Stimulated activated CD4-positive, alpha-beta T cell treated with anti-CD3 and anti-CD28 coated beads, TNF-alpha, amount 100 ng/mL, for 4 hours (primary cell): ENCODE measurements around the gene GHRH.

Experiments used
- DNase-seq, 3 experiments: peaks; one replicate each; pipeline ENCODE4 v3.0.0-alpha.2; 2020; ENCODE audit warnings: low read depth in 3 of 3

GHRH gene

DNA sequence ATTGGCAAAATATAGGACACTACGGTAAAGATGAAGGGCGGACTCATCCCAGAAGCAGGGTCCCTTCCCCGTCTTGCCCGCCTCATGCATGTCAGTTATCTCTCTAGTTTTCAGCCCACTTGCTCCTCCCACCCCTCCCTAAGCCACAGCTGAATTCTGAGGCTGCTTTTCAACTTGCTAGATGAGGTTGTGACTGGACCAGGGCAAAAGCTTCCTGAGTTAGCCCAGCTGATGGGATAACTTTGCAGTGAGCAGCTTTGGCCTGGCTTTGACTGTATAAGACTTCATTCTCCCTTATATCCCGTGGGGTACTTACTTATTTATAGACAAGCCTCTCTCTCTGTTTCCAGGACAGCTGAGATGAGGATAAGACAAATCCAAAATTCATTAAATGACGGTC lies 23.2 kb downstream of the GHRH start:
- no peak for DNase-seq

GRCh38 chr20:37237656-37238055 lies 24.0 kb downstream of the GHRH start:
- no peak for DNase-seq

- DNase-seq, result no peak
These were observed 25.2 kb downstream of the GHRH start for GRCh38 chr20:37236462-37236861.

DNA sequence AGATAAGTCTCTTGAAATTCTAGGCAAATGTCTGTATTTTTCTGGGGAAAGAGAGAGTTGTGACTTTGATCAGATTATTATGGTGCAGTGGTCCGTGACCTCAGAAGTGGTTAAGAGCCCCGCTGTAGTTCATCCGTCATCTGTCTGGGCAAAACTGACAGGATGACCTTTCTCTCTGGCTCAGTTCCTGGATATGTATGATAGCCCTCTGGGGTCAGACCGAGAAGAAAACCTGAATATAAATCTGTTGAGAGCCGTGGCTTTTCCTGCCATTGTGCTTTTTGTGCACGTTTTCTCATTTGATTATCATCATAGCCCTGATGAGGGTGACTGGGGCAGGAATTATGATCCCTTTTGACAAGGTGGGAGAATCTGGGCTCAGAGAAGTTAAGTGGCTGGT lies 26.5 kb downstream of the GHRH start:
- DNase-seq, result no peak

- no peak for DNase-seq
These were observed 27.4 kb downstream of the GHRH start for GRCh38 chr20:37234254-37234581.

DNA sequence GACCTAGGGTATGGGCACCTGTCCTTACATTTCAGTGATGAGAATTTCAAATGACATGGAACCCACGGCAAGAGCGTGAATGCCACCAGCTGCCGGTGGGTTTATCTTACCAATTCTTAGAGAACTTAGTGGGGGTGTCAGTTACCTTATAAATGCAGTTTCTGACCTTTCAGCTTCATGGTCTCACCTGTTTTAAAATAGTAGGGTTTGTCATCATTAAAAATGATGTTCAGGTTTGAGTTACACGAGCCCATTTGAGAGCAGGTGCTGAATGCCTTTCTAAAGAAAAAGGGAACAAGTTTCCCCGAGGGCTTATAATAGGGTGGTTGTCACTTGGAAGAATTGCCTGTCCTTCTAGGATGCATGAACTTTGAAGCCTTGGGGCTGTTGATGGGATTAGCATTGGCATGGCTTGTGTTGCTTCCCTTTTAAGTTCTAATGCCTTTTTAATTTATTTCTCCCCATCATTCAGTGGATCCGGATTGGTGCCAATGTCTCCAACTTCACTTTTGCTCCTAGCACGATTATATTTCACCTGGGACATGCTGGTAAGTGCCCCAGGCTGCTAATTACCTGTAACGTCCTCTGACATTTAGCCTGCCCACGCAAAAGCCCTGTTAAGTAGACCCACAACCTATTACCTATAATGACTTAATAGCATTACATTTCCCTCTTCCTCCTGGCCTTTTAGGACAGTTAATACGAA lies 27.9 kb downstream of the GHRH start:
- no peak for DNase-seq

DNA sequence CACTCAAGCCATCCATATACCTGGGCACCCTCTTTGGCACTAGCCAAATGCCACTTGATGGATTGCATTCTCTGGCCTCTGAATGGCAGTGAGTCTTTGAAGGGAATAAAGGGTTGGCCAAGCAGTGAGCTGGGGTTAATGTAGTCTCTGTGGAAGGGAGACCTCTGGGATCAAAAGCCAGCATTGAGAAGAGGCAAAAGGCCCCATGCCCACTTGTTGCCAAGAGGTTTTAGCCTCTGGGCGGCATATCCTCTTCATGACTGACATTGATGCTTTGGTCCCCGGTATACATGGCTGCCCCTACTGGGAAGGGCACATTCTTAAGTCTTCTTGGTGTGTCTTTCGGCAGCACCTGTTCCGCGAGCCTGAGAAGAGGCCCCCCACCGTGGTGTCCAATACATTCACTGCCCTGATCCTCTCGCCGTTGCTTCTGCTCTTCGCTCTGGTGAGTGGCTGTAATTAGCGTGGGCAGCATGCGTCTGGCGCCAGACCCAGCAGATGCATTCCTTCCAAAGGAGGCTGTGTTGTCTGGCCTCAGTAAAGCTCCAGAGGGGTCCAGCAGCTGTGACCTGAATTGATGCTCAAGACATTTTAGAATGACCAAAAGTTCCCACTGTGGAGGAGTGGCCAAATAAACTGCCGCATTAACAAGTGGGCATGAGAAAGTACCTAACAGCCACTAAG lies 29.5 kb downstream of the GHRH start:
- DNase-seq, result no peak

DNA sequence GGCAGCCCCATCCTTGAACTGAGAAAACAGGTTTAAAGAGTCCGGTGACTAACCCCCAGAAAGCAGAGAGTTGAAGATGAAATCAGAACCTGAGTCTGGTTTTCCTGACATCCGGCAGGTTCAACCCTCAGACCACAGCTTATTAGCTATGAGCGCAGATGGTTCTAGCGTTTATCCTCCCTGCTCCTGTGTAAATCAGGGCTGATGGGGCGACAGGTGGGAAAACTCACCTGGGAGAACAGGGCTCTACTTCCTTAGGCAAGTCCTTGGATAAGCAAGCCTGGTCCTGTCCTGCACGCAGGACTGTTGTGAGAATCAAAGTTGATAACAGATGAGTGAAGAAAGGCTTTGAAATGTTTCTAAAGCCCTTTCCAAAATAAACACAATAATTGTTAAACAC lies 31.4 kb downstream of the GHRH start:
- no peak for DNase-seq

GRCh38 chr20:37229357-37229756 lies 32.3 kb downstream of the GHRH start:
- DNase-seq, result no peak

DNA sequence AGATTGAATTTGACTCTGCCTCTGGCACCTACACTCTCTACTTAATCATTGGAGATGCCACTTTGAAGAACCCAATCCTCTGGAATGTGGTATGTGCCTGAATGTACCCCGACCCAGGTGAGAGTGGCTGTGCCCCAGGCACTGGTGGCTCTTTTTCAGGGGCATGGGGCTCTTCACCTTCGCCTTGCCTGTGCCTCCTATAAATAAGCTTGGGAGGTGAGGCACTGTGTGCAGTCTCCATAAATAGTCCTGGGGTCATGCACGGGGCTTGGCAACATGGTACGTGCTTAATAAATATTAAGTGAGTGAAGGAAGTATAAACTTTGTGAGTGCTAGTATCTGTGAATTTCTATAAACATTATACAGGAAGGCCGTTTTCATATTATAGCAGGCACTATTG lies 33.0 kb downstream of the GHRH start:
- DNase-seq, result no peak

- no peak for DNase-seq
These were observed 33.5 kb downstream of the GHRH start for GRCh38 chr20:37228082-37228481.

- no peak for DNase-seq
These were observed 34.7 kb downstream of the GHRH start for GRCh38 chr20:37226889-37227288.

DNA sequence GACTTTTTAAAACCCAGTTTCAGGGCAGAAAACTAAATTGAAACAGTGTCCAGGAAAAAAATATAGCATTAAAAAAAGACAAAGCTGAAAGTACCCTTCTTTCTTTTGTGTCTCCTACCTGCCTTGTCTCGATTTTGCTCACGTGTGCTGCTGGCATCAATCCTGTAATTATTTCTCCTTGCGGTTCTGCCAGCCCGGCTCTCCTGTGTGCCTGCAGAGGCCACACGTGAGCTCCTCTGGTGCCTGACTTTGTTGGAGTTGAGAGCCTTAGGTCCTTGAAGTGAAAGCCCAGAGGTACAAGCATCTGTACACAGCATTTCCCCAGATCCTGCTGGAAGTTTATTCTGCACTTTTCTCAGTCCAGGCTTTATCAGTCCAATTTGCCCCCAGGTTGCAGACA lies 36.5 kb downstream of the GHRH start:
- no peak for DNase-seq

GRCh38 chr20:37223053-37223452 lies 38.6 kb downstream of the GHRH start:
- DNase-seq, result no peak

DNA sequence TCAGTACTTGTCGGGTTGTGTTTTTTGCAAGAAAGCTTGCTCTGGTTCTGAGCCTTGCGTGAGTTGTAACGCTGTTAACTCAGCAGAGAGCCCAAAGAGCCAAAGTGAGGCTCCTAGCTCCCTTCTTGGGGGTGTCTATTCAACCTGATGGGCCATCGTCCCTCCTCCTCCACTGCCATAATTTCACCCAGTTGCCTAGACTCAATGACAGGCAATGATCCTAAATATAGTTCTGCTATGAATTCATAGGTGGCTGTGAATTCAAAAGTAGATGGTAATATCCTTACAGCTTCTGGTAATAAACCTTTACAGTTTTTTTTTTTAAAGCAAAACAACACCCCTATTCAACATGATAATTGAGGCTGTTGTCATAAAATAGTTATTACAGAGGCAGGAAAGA lies 39.5 kb downstream of the GHRH start:
- no peak for DNase-seq

GRCh38 chr20:37220731-37221130 lies 40.9 kb downstream of the GHRH start:
- no peak for DNase-seq

- no peak for DNase-seq
These were observed 41.6 kb downstream of the GHRH start for GRCh38 chr20:37219751-37220668.

- DNase-seq, result no peak
These were observed 42.6 kb downstream of the GHRH start for GRCh38 chr20:37218976-37219375.

- DNase-seq, result no peak
These were observed 43.2 kb downstream of the GHRH start for GRCh38 chr20:37218441-37218840.

DNA sequence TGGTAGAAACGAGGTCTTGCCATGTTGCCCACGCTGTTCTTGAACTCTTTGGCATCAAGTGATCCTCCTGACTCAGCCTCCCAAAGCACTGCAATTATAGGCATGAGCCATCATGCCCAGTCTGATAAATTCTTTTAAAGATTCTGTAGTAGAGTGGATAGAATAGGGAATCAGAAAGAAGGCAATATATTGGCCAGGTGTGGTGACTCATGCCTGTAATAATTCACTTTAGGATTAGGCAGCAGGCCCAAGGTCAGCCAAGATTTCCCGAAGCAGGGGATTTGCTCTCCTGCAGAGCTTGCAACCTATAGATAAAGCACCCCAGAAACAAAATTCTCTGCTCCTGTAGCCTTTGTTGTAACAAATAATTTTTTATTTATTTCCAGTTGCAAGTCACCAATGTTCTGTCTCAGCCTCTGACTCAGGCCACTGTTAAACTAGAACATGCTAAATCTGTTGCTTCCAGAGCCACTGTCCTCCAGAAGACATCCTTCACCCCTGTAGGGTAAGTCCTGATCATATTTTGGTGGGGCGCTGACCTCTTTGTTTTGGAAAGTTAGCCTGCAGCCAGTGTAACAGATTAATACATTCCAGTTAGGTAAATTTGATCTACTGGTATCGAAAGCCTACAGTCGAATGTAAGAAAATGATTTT lies 51.8 kb downstream of the GHRH start:
- no peak for DNase-seq

DNA sequence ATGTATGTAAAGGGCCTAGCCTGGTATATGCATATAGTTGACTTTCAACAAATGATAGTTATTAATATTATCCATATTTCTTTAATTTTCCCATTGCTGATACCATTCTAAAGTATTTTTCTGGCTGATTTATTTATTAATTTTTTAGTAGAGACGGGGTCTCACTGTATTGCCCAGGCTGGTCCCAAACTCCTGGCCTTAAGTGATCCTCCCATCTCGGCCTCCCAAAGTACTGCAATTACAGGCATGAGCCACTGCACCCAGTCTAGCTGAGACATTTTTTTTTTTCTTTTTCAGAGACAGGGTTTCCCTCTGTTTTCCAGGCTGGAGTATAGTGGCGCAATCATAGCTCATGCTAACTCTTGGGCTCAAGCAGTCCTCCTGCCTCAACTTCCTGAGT lies 52.4 kb downstream of the GHRH start:
- DNase-seq, result no peak

DNA sequence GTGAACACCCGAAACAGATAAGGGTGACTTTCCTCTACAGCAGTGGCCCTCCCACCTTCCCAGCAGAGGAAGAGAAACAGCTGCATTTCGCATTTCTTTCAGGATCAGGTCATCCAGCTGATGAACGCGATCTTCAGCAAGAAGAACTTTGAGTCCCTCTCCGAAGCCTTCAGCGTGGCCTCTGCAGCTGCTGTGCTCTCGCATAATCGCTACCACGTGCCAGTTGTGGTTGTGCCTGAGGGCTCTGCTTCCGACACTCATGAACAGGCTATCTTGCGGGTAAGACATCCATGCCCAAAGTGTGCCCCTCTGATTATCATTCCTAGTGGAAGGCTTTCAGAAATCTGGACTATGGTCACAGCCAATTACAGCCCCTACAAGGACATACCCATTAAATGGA lies 54.4 kb downstream of the GHRH start:
- DNase-seq, result no peak
